ENCODE measurements around the gene ANKRD49.

GRCh38 chr11:94459576-94459975 is 34.2 kb upstream of the ANKRD49 start:
- no peak for TF ChIP-seq CTCF (IDR thresholded peaks at IDR 0.05)
- TF ChIP-seq ZFX (IDR thresholded peaks at IDR 0.05; ENCODE audit: borderline replicate concordance), result no peak

Measured in 22Rv1 (cell line).